Neural progenitor cell (in vitro differentiated cells): Measurements from ENCODE around the gene NKAIN2. TPM values are rescaled to one million over a fixed set of nuclear protein-coding genes. Genes with fewer than 3 reads are reported as not detected.
A peak's percentile ranks its signal among the peaks of the same experiment; 100 is the strongest.

Source experiments
- DNase-seq: peaks from one replicate; pipeline ENCODE4 v3.0.0-alpha.2; 2016; ENCODE audit warnings: low spot score
- H2AFZ ChIP-seq: fragments of 200-600 bp; sonication (generic); replicated peaks from 2 replicates; pipeline ENCODE4 v1.6.1; 2016; ENCODE audit warnings: antibody characterized with exemption
- H3F3A ChIP-seq: fragments of 200-600 bp; sonication (generic); 2 replicates; pipeline ENCODE4 v1.6.1; 2016; ENCODE audit warnings: antibody characterized with exemption, low read depth
- H3K27ac ChIP-seq: fragments of 200-600 bp; sonication (generic); 2 replicates; pipeline ENCODE4 v1.5.1; 2016; ENCODE audit warnings: mild to moderate bottlenecking
- H3K27me3 ChIP-seq: fragments of 200-600 bp; sonication (generic); 2 replicates; pipeline ENCODE4 v1.6.1; 2016; ENCODE audit warnings: mild to moderate bottlenecking, moderate library complexity
- H3K36me3 ChIP-seq: fragments of 200-600 bp; sonication (generic); 2 replicates; pipeline ENCODE4 v1.5.1; 2016
- H3K4me1 ChIP-seq: fragments of 200-600 bp; sonication (generic); 2 replicates; pipeline ENCODE4 v1.6.1; 2016; ENCODE audit warnings: mixed run types
- H3K4me2 ChIP-seq: fragments of 200-600 bp; sonication (generic); 2 replicates; pipeline ENCODE4 v1.6.1; 2016
- H3K4me3 ChIP-seq: fragments of 200-600 bp; sonication (generic); 2 replicates; pipeline ENCODE4 v1.5.1; 2016
- H3K79me2 ChIP-seq: fragments of 200-600 bp; sonication (generic); 2 replicates; pipeline ENCODE4 v1.6.1; 2016; ENCODE audit warnings: low read depth
- H3K9ac ChIP-seq: fragments of 200-600 bp; sonication (generic); 2 replicates; pipeline ENCODE4 v1.6.1; 2016
- H3K9me3 ChIP-seq: fragments of 200-600 bp; sonication (generic); 2 replicates; pipeline ENCODE4 v1.5.1; 2016; ENCODE audit warnings: low read depth
- H4K20me1 ChIP-seq: fragments of 200-600 bp; sonication (generic); 2 replicates; pipeline ENCODE4 v1.6.1; 2016; ENCODE audit warnings: low read depth
- H3K27ac Mint-ChIP-seq: 3 replicates; pipeline ENCODE4 v1.8.0; 2021; ENCODE audit warnings: mixed read lengths
- H3K27me3 Mint-ChIP-seq: 2 replicates; pipeline ENCODE4 v1.8.0; 2022; ENCODE audit warnings: low read depth, mild to moderate bottlenecking, inconsistent platforms, moderate library complexity, mixed read lengths; ENCODE audit not compliant: insufficient read depth
- H3K36me3 Mint-ChIP-seq: 3 replicates; pipeline ENCODE4 v1.8.0; 2021; ENCODE audit warnings: mixed read lengths
- H3K4me1 Mint-ChIP-seq: 3 replicates; pipeline ENCODE4 v1.8.0; 2021; ENCODE audit warnings: mixed read lengths
- H3K4me3 Mint-ChIP-seq: 3 replicates; pipeline ENCODE4 v1.8.0; 2021; ENCODE audit warnings: mild to moderate bottlenecking, moderate library complexity, mixed read lengths
- H3K9me3 Mint-ChIP-seq: 3 replicates; pipeline ENCODE4 v1.8.0; 2020; ENCODE audit warnings: mixed read lengths
- EZH2 ChIP-seq: fragments of 200-600 bp; sonication (generic); IDR thresholded peaks from 2 replicates; pipeline ENCODE4 v1.6.1; 2017; ENCODE audit warnings: antibody characterized with exemption, mild to moderate bottlenecking, moderate library complexity
- EZH2phosphoT487 ChIP-seq: fragments of 200-600 bp; sonication (generic); IDR thresholded peaks from 2 replicates; pipeline ENCODE4 v1.6.1; 2017; ENCODE audit warnings: antibody characterized with exemption
- total RNA-seq: library from RNA; depleted of rRNA; stranded (reverse); fragments of >200 nt; gene quantifications from 2 replicates; pipeline ENCODE4 v1.2.3, GENCODE V29; 2015; ENCODE audit warnings: low replicate concordance
- TF ChIP-seq, protein P1 (sequence below): fragments of 200-600 bp; sonication (generic); IDR thresholded peaks from 2 replicates; pipeline ENCODE4 v1.5.1; 2017; ENCODE audit warnings: antibody characterized with exemption, mild to moderate bottlenecking

Gene NKAIN2
- total RNA-seq, 1 donor from 2014 or later: 0.45 TPM

DNA sequence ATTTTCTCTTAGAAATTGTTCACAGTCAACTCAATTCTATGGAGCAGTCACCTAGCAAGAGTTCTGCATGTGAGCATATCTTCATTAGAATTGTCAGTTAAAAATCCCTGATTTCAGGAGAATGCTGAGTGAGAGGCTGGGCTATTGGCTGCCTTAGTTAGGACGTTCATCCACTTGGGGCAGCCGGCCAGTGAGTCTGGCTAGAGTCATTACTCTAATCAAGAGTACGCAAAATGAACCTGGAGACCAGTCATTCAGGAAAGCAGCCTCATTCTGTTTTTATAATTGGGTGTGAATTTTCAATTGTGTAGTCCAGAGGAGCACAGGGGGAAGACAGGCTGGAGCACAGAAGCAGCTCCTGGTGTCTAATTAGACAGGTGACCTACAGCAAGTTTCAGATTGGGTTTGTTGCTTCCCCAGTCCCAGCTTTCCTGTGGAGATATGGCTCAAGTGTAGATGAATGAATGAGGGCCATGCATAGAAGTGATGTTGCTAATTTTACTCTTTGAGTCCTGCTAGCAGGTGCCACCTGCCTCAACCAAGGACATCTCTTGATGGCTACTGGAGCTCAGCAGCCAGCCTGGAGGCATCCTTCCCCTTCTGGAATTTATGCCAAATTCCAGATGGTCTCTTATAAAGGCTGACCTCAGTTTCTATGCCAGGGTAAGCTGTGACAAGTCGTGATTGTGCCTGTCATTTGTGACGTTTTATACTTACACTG is 265.7 kb downstream of the NKAIN2 start:
- H3K36me3 Mint-ChIP-seq: no peaks in the 10 kb centered on the region
- TF ChIP-seq EZH2phosphoT487: no peak
- no peak for TF ChIP-seq EZH2
- TF ChIP-seq, protein P1, sequence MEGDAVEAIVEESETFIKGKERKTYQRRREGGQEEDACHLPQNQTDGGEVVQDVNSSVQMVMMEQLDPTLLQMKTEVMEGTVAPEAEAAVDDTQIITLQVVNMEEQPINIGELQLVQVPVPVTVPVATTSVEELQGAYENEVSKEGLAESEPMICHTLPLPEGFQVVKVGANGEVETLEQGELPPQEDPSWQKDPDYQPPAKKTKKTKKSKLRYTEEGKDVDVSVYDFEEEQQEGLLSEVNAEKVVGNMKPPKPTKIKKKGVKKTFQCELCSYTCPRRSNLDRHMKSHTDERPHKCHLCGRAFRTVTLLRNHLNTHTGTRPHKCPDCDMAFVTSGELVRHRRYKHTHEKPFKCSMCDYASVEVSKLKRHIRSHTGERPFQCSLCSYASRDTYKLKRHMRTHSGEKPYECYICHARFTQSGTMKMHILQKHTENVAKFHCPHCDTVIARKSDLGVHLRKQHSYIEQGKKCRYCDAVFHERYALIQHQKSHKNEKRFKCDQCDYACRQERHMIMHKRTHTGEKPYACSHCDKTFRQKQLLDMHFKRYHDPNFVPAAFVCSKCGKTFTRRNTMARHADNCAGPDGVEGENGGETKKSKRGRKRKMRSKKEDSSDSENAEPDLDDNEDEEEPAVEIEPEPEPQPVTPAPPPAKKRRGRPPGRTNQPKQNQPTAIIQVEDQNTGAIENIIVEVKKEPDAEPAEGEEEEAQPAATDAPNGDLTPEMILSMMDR: no peak
- Histone ChIP-seq H3K9ac (no peak overlapping the region), H3K4me3 (no peak overlapping the region), H3K4me1 (peaks cover 20% of the 10 kb centered on the region), H3K4me2 (no peak overlapping the region), H2AFZ (no peak overlapping the region), H3K9me3 (no peaks in the 10 kb centered on the region), H3K79me2 (no peaks in the 10 kb centered on the region), H4K20me1 (no peaks in the 10 kb centered on the region), H3F3A (peaks cover 8% of the 10 kb centered on the region), H3K27me3 (no peaks in the 10 kb centered on the region), H3K36me3 (no peaks in the 10 kb centered on the region), H3K27ac (no peak overlapping the region)
- peaks cover 5% of the 10 kb centered on the region for H3K9me3 Mint-ChIP-seq
- no peak overlapping the region for H3K27ac Mint-ChIP-seq
- H3K4me3 Mint-ChIP-seq: no peak overlapping the region
- no peak for DNase-seq
- no peaks in the 10 kb centered on the region for H3K27me3 Mint-ChIP-seq
- H3K4me1 Mint-ChIP-seq: peaks cover 13% of the 10 kb centered on the region

DNA sequence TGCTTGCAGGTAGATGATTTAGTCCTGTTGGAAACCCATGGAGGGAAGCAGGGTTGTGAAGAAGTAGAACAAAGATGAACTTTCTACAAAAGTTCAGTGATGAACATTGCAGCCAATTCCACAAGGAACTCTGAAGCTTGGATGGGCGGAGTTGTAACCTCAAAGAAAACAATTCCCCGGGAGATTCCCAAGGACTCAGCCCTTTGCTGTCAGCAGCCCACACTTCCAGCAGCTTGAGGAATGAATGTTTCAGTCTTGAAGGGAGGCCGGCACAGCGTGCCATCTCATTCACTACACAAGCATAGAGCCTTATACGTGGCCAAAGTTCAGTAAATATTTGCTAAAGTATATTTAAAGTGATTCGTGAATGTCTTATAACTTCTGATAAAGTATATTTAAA is 269.4 kb downstream of the NKAIN2 start:
- no peaks in the 10 kb centered on the region for H3K27me3 ChIP-seq

GRCh38 chr6:124073820-124074587 is 270.3 kb downstream of the NKAIN2 start:
- Histone ChIP-seq H3K27me3 (no peaks in the 10 kb centered on the region), H3K79me2 (no peaks in the 10 kb centered on the region), H3K4me3 (no peak overlapping the region), H3K36me3 (no peaks in the 10 kb centered on the region), H3K9me3 (no peaks in the 10 kb centered on the region), H2AFZ (peak overlapping the region; percentile 43), H3F3A (peaks cover 8% of the 10 kb centered on the region), H3K4me2 (peak overlapping the region; percentile 23), H3K4me1 (peaks cover 23% of the 10 kb centered on the region), H3K27ac (no peak overlapping the region), H3K9ac (no peak overlapping the region), H4K20me1 (no peaks in the 10 kb centered on the region)
- DNase-seq: no peak
- Mint-ChIP-seq H3K36me3 (no peaks in the 10 kb centered on the region), H3K4me3 (no peak overlapping the region), H3K4me1 (peaks cover 18% of the 10 kb centered on the region), H3K9me3 (peaks cover 5% of the 10 kb centered on the region), H3K27me3 (no peaks in the 10 kb centered on the region), H3K27ac (no peak overlapping the region)
- TF ChIP-seq EZH2phosphoT487 (no peak), EZH2 (no peak)
- TF ChIP-seq, protein P1: no peak

More for the DNA sequence above, 269.4 kb downstream of the NKAIN2 start:
- Histone ChIP-seq H4K20me1 (no peaks in the 10 kb centered on the region), H3K9ac (no peak overlapping the region), H3F3A (peaks cover 8% of the 10 kb centered on the region), H3K79me2 (no peaks in the 10 kb centered on the region), H3K36me3 (no peaks in the 10 kb centered on the region), H3K4me3 (no peak overlapping the region), H3K4me2 (peak overlapping the region; percentile 23), H3K9me3 (no peaks in the 10 kb centered on the region), H3K27ac (no peak overlapping the region), H2AFZ (peak overlapping the region; percentile 70), H3K4me1 (peaks cover 23% of the 10 kb centered on the region)
- no peak for TF ChIP-seq EZH2
- TF ChIP-seq, protein P1: no peak
- no peak for TF ChIP-seq EZH2phosphoT487
- Mint-ChIP-seq H3K4me1 (peaks cover 18% of the 10 kb centered on the region), H3K4me3 (no peak overlapping the region), H3K27me3 (no peaks in the 10 kb centered on the region), H3K9me3 (peaks cover 5% of the 10 kb centered on the region), H3K36me3 (no peaks in the 10 kb centered on the region), H3K27ac (no peak overlapping the region)
- DNase-seq: peak; percentile 53
